ENCODE measurements around the gene SCARF2. TPM values are rescaled to one million over a fixed set of nuclear protein-coding genes. Genes with fewer than 3 reads are reported as not detected.
A peak's percentile ranks its signal among the peaks of the same experiment; 100 is the strongest.
"Not testable (repeated sequence)": the region's sequence is repeated elsewhere in the genome, so short reads cannot be mapped to it uniquely, and the experiment has no call there.

SCARF2 gene
- total RNA-seq, 2 donors from 2014 or later: 3.1 to 3.6 TPM

- H3K27me3 Mint-ChIP-seq; DNase-seq; H3K9me3 ChIP-seq (ENCODE audit: control insufficient read depth, low read length, poor library complexity, severe bottlenecking); H3K4me3 Mint-ChIP-seq; ATAC-seq; H3K27ac Mint-ChIP-seq: not testable (repeated sequence)
- H3K4me1 Mint-ChIP-seq: peaks cover 39% of the 10 kb centered on the region
- H3K36me3 Mint-ChIP-seq (ENCODE audit: low read depth): peaks cover 14% of the 10 kb centered on the region
Measured at GRCh38 chr22:20470525-20470924, 32.9 kb upstream of the SCARF2 start.

GRCh38 chr22:20469110-20469868 lies 31.7 kb upstream of the SCARF2 start:
- peak overlapping the region; percentile 64 for H3K4me3 Mint-ChIP-seq
- H3K36me3 Mint-ChIP-seq (ENCODE audit: low read depth): peaks cover 14% of the 10 kb centered on the region
- DNase-seq (no peak), ATAC-seq (peak; percentile 42)
- no peaks in the 10 kb centered on the region for H3K27me3 Mint-ChIP-seq
- H3K4me1 Mint-ChIP-seq: peaks cover 36% of the 10 kb centered on the region
- peak overlapping the region; percentile 89 for H3K27ac Mint-ChIP-seq
- no peaks in the 10 kb centered on the region for H3K9me3 ChIP-seq (ENCODE audit: control insufficient read depth, low read length, poor library complexity, severe bottlenecking)

DNA sequence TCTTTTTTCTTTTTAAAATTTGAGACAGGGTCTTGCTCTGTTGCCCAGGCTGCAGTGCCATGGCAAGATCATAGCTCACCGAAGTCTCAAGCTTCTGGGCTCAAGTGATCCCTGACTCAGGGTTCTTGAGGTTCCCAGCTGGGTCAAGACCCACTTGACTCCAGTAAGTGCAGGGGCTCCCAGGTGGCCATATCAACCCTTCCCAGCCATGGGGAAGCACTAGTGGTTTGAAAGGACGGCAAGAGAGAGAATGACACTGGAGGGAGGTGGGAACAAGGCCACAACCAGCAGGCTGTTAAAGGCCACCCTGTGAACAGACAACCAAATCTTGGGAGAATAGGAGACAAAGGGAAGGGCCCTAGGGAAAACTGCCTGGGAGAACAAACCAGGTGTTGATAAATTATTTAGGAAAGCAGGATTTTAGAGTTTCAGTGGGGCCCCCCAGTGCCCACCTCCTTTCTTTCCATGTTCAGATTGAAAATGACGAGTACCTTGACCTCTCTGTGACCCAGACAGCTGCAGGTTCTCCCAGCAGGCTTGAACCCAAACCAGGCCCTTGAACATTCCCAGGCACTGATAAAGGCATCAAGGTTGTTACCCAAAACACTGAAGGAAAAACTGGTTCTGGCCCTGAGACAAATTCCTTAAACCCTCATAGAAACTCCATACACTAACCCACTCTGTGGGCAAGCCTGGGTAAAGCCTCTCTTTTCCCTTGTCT lies 29.2 kb upstream of the SCARF2 start:
- ATAC-seq (no peak), DNase-seq (no peak)
- Mint-ChIP-seq H3K4me1 (peaks cover 46% of the 10 kb centered on the region), H3K27me3 (no peaks in the 10 kb centered on the region), H3K27ac (peak overlapping the region; percentile 96), H3K36me3 (ENCODE audit: low read depth) (peaks cover 14% of the 10 kb centered on the region), H3K4me3 (no peak overlapping the region)
- H3K9me3 ChIP-seq (ENCODE audit: control insufficient read depth, low read length, poor library complexity, severe bottlenecking): no peaks in the 10 kb centered on the region

DNA sequence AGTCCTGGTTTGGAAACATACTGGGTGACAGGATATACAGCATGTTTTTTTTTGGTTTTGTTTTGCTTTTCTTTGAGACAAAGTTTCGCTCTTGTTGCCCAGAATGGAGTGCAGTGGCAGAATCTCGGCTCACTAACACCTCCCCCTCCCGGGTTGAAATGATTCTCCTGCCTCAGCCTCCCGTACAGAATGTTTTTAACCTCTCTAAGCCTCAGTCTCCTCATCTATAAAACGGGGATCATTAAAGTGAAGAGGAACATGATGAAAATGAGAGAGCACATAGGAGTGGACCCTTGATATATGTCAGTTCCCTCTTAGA lies 28.1 kb upstream of the SCARF2 start:
- ATAC-seq: no peak
- H3K4me1 Mint-ChIP-seq: peaks cover 45% of the 10 kb centered on the region
- peaks cover 9% of the 10 kb centered on the region for H3K36me3 Mint-ChIP-seq (ENCODE audit: low read depth)
- peak overlapping the region; percentile 96 for H3K27ac Mint-ChIP-seq
- peak overlapping the region; percentile 80 for H3K4me3 Mint-ChIP-seq
- DNase-seq: no peak
- no peaks in the 10 kb centered on the region for H3K27me3 Mint-ChIP-seq
- no peaks in the 10 kb centered on the region for H3K9me3 ChIP-seq (ENCODE audit: control insufficient read depth, low read length, poor library complexity, severe bottlenecking)

- DNase-seq (no peak), ATAC-seq (no peak)
- no peaks in the 10 kb centered on the region for H3K27me3 Mint-ChIP-seq
- H3K9me3 ChIP-seq (ENCODE audit: control insufficient read depth, low read length, poor library complexity, severe bottlenecking): no peaks in the 10 kb centered on the region
- H3K4me1 Mint-ChIP-seq: peaks cover 41% of the 10 kb centered on the region
- peaks cover 6% of the 10 kb centered on the region for H3K36me3 Mint-ChIP-seq (ENCODE audit: low read depth)
- peak overlapping the region; percentile 80 for H3K4me3 Mint-ChIP-seq
- H3K27ac Mint-ChIP-seq: peak overlapping the region; percentile 96
Measured at GRCh38 chr22:20464912-20465758, 27.5 kb upstream of the SCARF2 start.

GRCh38 chr22:20464096-20464614 lies 26.5 kb upstream of the SCARF2 start:
- Mint-ChIP-seq H3K36me3 (ENCODE audit: low read depth) (peaks cover 7% of the 10 kb centered on the region), H3K27me3 (no peaks in the 10 kb centered on the region), H3K27ac (peak overlapping the region; percentile 96), H3K4me3 (peak overlapping the region; percentile 77), H3K4me1 (peaks cover 44% of the 10 kb centered on the region)
- peak; percentile 36 to 43 (median 36) for DNase-seq
- peak; percentile 88 for ATAC-seq
- no peaks in the 10 kb centered on the region for H3K9me3 ChIP-seq (ENCODE audit: control insufficient read depth, low read length, poor library complexity, severe bottlenecking)

- Mint-ChIP-seq H3K27ac (peak overlapping the region; percentile 96), H3K36me3 (ENCODE audit: low read depth) (peaks cover 6% of the 10 kb centered on the region), H3K4me1 (peaks cover 44% of the 10 kb centered on the region), H3K4me3 (peak overlapping the region; percentile 77), H3K27me3 (no peaks in the 10 kb centered on the region)
- peak; percentile 77 for ATAC-seq
- no peak for DNase-seq
- H3K9me3 ChIP-seq (ENCODE audit: control insufficient read depth, low read length, poor library complexity, severe bottlenecking): no peaks in the 10 kb centered on the region
Measured at GRCh38 chr22:20463324-20464095, 25.9 kb upstream of the SCARF2 start.

DNA sequence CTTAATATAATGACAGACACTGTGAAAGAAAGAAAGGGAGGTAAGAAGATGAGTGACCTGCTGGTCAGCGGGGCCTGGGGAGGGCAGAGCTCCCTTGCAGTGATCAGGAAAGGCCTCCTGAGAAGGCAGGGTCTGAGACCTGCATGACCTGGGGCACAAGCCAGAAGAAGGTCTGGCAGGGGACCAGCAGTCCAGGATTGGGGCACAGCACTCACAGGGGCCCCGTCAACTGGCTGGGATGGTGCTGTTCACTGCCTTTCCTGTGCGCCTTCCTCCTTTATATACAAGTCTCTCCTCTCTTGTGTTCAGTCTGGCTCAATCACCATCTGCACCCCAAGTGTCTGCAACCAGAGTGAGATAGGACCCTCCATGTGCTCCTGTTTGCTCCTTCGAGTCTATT lies 22.2 kb upstream of the SCARF2 start:
- H3K9me3 ChIP-seq (ENCODE audit: control insufficient read depth, low read length, poor library complexity, severe bottlenecking): no peaks in the 10 kb centered on the region
- Mint-ChIP-seq H3K4me1 (peaks cover 41% of the 10 kb centered on the region), H3K4me3 (no peak overlapping the region), H3K27ac (peak overlapping the region; percentile 60), H3K27me3 (no peaks in the 10 kb centered on the region), H3K36me3 (ENCODE audit: low read depth) (peaks cover 11% of the 10 kb centered on the region)
- no peak for ATAC-seq
- no peak for DNase-seq

DNA sequence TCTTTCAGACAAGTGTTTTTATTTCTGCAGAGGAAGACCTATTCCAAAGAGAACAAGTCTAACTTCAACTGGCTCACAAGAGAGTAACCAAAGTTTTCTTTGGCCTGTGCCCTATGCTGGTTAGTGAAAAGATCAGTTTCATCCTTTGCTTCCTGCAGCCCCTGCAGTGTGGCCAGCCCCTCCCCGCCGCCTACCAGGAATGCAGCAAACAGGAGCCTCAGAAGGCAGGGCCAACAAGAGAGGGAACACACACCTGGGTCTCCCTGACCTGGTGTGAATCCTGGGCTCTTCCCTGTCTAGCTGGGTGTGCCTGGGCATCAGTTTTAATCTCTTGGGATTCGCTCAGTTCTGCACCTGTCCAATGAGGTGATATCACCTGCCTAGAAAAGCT lies 21.5 kb upstream of the SCARF2 start:
- Mint-ChIP-seq H3K27ac (peak overlapping the region; percentile 60), H3K4me1 (peaks cover 35% of the 10 kb centered on the region), H3K4me3 (no peak overlapping the region), H3K36me3 (ENCODE audit: low read depth) (peaks cover 11% of the 10 kb centered on the region), H3K27me3 (no peaks in the 10 kb centered on the region)
- DNase-seq (no peak), ATAC-seq (no peak)
- H3K9me3 ChIP-seq (ENCODE audit: control insufficient read depth, low read length, poor library complexity, severe bottlenecking): no peaks in the 10 kb centered on the region

- no peaks in the 10 kb centered on the region for H3K27me3 Mint-ChIP-seq
- peak overlapping the region; percentile 60 for H3K27ac Mint-ChIP-seq
- peaks cover 30% of the 10 kb centered on the region for H3K4me1 Mint-ChIP-seq
- DNase-seq: no peak
- no peak overlapping the region for H3K4me3 Mint-ChIP-seq
- peaks cover 11% of the 10 kb centered on the region for H3K36me3 Mint-ChIP-seq (ENCODE audit: low read depth)
- no peak for ATAC-seq
- no peaks in the 10 kb centered on the region for H3K9me3 ChIP-seq (ENCODE audit: control insufficient read depth, low read length, poor library complexity, severe bottlenecking)
Measured at GRCh38 chr22:20458530-20459151, 21.0 kb upstream of the SCARF2 start.

DNA sequence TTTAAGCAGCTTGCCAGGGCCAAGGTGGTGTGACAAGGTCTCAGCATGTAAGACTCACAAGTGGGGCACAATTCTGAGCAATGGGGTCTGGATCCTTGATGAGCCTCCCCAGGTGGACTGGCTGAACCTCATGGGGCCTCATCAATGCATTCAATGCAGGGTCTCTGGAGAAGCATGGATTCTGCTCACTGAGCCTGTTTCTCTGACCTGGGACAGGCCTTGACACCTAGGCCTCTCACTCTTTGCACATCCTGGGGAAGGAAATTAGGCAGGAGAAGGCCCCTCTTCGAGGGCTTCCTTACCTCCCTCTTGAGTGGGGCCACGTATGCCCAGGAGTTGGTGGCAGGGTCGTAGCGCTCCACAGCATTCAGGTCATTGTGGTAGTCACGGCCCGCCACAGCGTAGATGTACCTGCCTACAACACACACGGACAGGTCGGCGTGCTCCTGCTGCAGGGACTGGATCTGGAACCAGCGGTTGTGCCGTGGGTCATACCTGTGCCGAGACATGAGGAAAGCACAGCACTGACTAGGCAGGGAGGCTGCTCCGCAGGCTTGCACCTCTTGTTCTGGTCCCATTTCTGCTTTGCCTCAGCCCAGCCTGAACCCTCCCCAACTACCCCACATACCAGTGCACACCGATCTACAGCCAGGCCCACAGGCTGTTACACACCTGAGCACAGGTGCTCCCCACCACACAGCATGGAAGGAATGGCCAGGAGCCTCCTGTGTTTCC lies 20.0 kb upstream of the SCARF2 start:
- no peaks in the 10 kb centered on the region for H3K27me3 Mint-ChIP-seq
- H3K4me3 Mint-ChIP-seq: no peak overlapping the region
- H3K27ac Mint-ChIP-seq: no peak overlapping the region
- DNase-seq (no peak), ATAC-seq (no peak)
- H3K9me3 ChIP-seq (ENCODE audit: control insufficient read depth, low read length, poor library complexity, severe bottlenecking): no peaks in the 10 kb centered on the region
- H3K4me1 Mint-ChIP-seq: peaks cover 22% of the 10 kb centered on the region
- peaks cover 11% of the 10 kb centered on the region for H3K36me3 Mint-ChIP-seq (ENCODE audit: low read depth)

- peaks cover 11% of the 10 kb centered on the region for H3K36me3 Mint-ChIP-seq (ENCODE audit: low read depth)
Measured at GRCh38 chr22:20456722-20457076, 19.1 kb upstream of the SCARF2 start.

More at GRCh38 chr22:20456722-20457076, 19.1 kb upstream of the SCARF2 start:
- no peaks in the 10 kb centered on the region for H3K9me3 ChIP-seq (ENCODE audit: control insufficient read depth, low read length, poor library complexity, severe bottlenecking)
- no peaks in the 10 kb centered on the region for H3K27me3 Mint-ChIP-seq
- H3K27ac Mint-ChIP-seq: peak overlapping the region; percentile 39
- ATAC-seq: no peak
- H3K4me1 Mint-ChIP-seq: peaks cover 21% of the 10 kb centered on the region
- H3K4me3 Mint-ChIP-seq: no peak overlapping the region
- no peak for DNase-seq

Measured in T-helper 17 cell (primary cell).